ENCODE results near the gene HAVCR1. TPM values are rescaled to one million over a fixed set of nuclear protein-coding genes. Genes with fewer than 3 reads are reported as not detected.
A peak's percentile ranks its signal among the peaks of the same experiment; 100 is the strongest.
"Not testable (repeated sequence)": the region's sequence is repeated elsewhere in the genome, so short reads cannot be mapped to it uniquely, and the experiment has no call there.

Gene HAVCR1
- total RNA-seq, 1 experiment from 2014 or later, result 5.8 TPM

DNA sequence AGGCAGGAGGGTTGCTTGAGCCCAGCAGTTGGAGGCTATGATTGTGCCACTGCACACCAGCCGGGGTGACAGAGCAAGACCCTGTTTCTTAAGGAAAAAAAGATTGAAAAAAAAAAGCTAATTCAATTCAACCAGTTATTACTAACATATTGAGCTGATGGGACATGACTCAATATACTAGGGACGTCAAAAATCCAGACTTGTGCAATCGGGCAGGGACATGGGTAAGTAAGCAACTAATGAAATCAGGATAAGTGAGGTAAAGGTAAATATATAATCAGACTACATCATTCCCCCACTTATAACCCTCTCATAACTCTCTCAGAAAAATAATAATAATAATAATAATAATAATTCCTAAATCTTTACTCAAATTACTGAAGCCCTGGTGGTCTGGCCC, 975 bp upstream of the HAVCR1 start:
- no TSS peak for BruUV-seq (replicated peaks)
- peak overlapping the region; percentile 92 for H3K27ac Mint-ChIP-seq (ENCODE audit: unreplicated experiment)
- H3K9me3 Mint-ChIP-seq (ENCODE audit: low read depth, unreplicated experiment), result no peaks in the 10 kb centered on the region
- peak; percentile 62 for DNase-seq
- no peak overlapping the region for H3K4me3 Mint-ChIP-seq (ENCODE audit: low read depth, unreplicated experiment)
- intact Hi-C loops (cut with micrococcal nuclease; ENCODE audit: unreplicated experiment), result loop anchor here (10.0 kb wide), 1 partner anchor 365 kb away; no protein-coding TSS in a partner anchor
- H3K36me3 Mint-ChIP-seq (ENCODE audit: insufficient read depth, unreplicated experiment), result peaks cover 11% of the 10 kb centered on the region
- H3K4me1 Mint-ChIP-seq (ENCODE audit: low read depth, unreplicated experiment), result peaks cover 70% of the 10 kb centered on the region
- H3K27me3 Mint-ChIP-seq (ENCODE audit: unreplicated experiment), result no peaks in the 10 kb centered on the region
- CTCF ChIA-PET, result interaction anchor here (1.1 to 2.7 kb wide), 4 partner anchors 10 to 83 kb away, joined by 3 to 18 read pairs (median 14); partner anchors contain the start of gene MED7
- TF ChIP-seq, protein P1, sequence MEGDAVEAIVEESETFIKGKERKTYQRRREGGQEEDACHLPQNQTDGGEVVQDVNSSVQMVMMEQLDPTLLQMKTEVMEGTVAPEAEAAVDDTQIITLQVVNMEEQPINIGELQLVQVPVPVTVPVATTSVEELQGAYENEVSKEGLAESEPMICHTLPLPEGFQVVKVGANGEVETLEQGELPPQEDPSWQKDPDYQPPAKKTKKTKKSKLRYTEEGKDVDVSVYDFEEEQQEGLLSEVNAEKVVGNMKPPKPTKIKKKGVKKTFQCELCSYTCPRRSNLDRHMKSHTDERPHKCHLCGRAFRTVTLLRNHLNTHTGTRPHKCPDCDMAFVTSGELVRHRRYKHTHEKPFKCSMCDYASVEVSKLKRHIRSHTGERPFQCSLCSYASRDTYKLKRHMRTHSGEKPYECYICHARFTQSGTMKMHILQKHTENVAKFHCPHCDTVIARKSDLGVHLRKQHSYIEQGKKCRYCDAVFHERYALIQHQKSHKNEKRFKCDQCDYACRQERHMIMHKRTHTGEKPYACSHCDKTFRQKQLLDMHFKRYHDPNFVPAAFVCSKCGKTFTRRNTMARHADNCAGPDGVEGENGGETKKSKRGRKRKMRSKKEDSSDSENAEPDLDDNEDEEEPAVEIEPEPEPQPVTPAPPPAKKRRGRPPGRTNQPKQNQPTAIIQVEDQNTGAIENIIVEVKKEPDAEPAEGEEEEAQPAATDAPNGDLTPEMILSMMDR (IDR thresholded peaks at IDR 0.05; ENCODE audit: unreplicated experiment), result no peak

DNA sequence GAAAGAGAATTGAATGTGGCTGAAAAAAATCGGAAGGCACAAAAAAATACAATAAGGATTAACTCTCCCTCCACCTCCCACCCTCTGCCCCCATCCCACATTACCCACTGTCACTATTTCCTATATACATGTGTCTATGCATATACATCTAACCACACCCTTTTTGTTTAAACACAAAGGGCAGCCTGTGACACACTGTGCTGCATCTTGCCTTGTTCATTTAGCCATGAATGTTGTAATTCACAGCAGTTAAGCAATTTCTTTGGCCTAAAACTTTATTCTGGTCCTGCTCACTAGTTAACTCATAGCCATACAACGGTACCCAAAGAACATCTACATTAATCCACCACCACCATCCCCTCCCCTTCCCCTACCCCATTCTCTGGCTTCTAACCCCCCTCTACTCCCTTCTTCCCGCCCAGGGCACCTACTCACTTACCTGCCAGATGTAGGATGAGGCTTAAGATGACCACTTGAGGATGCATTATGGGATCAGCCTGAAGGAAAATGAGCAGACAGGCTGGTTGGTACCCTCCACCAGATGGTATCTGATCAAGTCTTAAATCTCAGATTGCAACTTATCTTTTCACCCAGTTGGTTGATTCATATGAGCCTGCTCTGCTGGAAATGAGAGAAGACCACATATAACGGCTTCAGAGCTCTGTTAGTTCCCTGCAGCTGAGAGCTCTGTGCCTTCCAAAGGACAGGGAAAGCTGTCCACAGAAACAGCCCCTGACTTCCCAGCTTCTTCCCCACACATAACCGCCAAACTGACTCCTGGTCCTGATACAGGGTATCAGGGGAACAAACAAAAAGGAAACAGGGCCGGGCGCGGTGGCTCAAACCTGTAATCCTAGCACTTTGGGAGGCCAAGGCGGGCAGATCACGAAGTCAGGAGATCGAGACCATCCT, 1.2 kb downstream of the HAVCR1 start:
- Mint-ChIP-seq H3K9me3 (ENCODE audit: low read depth, unreplicated experiment) (no peaks in the 10 kb centered on the region), H3K27ac (ENCODE audit: unreplicated experiment) (peak overlapping the region; percentile 92), H3K4me3 (ENCODE audit: low read depth, unreplicated experiment) (peak overlapping the region; percentile 4), H3K4me1 (ENCODE audit: low read depth, unreplicated experiment) (peaks cover 53% of the 10 kb centered on the region), H3K36me3 (ENCODE audit: insufficient read depth, unreplicated experiment) (peaks cover 11% of the 10 kb centered on the region), H3K27me3 (ENCODE audit: unreplicated experiment) (no peaks in the 10 kb centered on the region)
- no peak for DNase-seq
- BruUV-seq (replicated peaks), result no TSS peak
- TF ChIP-seq, protein P1 (IDR thresholded peaks at IDR 0.05; ENCODE audit: unreplicated experiment), result no peak
- intact Hi-C loops (cut with micrococcal nuclease; ENCODE audit: unreplicated experiment), result loop anchor here (1.0 to 10.0 kb wide), 2 partner anchors 7 to 363 kb away; no protein-coding TSS in a partner anchor
- CTCF ChIA-PET, result interaction anchor here (0.8 to 2.6 kb wide), 2 partner anchors 9 to 12 kb away, joined by 4 to 18 read pairs; no protein-coding TSS in a partner anchor

DNA sequence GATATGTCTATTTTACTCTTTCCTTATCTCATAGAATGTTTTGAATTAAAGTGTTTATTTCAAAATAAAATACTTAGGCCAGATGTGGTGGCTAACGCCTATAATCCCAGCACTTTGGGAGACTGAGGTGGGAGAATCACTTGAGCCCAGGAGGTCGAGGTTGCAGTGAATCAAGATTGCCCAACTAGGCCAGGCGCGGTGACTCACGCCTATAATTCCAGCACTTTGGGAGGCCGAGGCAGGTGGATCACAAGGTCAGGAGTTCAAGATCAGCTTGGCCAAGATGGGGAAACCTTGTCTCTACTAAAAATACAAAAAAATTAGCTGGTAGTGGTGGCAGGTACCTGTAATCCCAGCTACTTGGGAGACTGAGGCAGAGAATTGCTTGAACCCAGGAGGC, 2.1 kb downstream of the HAVCR1 start:
- intact Hi-C loops (cut with micrococcal nuclease; ENCODE audit: unreplicated experiment), result loop anchor here (10.0 kb wide), 1 partner anchor 362 kb away; no protein-coding TSS in a partner anchor
- Mint-ChIP-seq H3K27ac (ENCODE audit: unreplicated experiment) (peak overlapping the region; percentile 92), H3K4me3 (ENCODE audit: low read depth, unreplicated experiment) (peak overlapping the region; percentile 4), H3K4me1 (ENCODE audit: low read depth, unreplicated experiment) (peaks cover 53% of the 10 kb centered on the region)
- H3K27me3 Mint-ChIP-seq (ENCODE audit: unreplicated experiment); H3K9me3 Mint-ChIP-seq (ENCODE audit: low read depth, unreplicated experiment); H3K36me3 Mint-ChIP-seq (ENCODE audit: insufficient read depth, unreplicated experiment); DNase-seq; BruUV-seq (replicated peaks); CTCF ChIA-PET: not testable (repeated sequence)

DNA sequence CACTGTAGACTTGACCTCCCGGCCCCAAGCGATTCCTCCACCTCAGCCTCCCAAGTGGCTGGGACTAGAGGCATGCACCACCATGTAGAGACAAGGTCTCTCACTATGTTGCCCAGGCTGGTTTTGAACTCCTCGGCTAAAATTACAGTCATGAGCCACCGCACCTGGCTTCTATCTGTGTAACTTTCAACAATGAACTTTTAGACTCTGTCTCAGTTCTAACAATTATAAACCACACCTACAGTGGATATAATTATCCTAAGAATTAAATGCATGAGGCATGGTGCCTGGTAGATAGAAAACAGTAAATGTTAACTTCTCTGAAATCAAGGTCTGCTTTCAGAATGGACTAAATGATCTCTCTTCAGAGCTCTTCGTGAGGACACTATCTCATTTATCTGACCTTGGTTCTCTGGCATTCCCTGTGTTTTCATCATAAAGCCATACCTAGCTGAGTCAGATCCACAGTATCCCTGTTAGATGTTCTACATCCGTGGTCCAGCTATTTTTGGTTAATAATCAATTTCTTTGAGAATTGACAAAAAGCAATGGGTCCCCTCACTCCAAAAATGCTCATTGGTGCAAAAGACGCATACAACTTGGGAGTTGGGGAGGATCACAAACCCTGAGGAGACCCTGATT, 7.2 kb downstream of the HAVCR1 start:
- H3K36me3 Mint-ChIP-seq (ENCODE audit: insufficient read depth, unreplicated experiment), result peaks cover 16% of the 10 kb centered on the region
- no peaks in the 10 kb centered on the region for H3K27me3 Mint-ChIP-seq (ENCODE audit: unreplicated experiment)
- H3K9me3 Mint-ChIP-seq (ENCODE audit: low read depth, unreplicated experiment), result no peaks in the 10 kb centered on the region
- peaks cover 52% of the 10 kb centered on the region for H3K4me1 Mint-ChIP-seq (ENCODE audit: low read depth, unreplicated experiment)
- no TSS peak for BruUV-seq (replicated peaks)
- intact Hi-C loops (cut with micrococcal nuclease; ENCODE audit: unreplicated experiment), result loop anchor here (10.0 kb wide), 1 partner anchor 357 kb away; no protein-coding TSS in a partner anchor
- H3K4me3 Mint-ChIP-seq (ENCODE audit: low read depth, unreplicated experiment), result no peak overlapping the region
- DNase-seq, result no peak
- CTCF ChIA-PET, result no interaction called here
- TF ChIP-seq, protein P1 (IDR thresholded peaks at IDR 0.05; ENCODE audit: unreplicated experiment), result no peak
- peak overlapping the region; percentile 90 for H3K27ac Mint-ChIP-seq (ENCODE audit: unreplicated experiment)

Measured in Calu3 (cell line).